Bone marrow (tissue), 2 donors: ENCODE results near the gene SLC25A1.

Experiments
- DNase-seq, 2 donors: peaks; one replicate each; lab custom pipeline; 2025; lab: John Stamatoyannopoulos, UW

Gene SLC25A1

GRCh38 chr22:19180740-19181410 lies 2.3 kb upstream of the SLC25A1 start:
- no peak for DNase-seq

DNA sequence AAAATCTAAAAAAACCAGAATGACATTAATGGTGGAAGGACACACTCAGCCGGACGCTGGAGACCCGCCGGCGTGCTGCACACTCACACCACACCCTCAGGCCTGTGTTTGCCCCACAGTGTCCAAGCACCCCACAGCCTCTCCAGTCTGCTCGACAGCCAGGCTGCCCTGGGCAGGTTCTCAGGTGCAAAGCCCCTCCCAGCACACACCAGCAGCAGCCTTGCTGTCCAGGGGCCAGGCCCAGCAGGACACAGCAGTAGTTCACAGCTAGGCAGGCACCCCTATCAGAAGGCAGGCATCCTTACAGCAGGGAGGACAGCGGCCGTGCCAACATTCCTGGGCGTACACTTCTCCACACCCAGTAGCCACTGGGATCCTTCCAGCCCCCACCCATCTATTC lies 1.7 kb upstream of the SLC25A1 start:
- DNase-seq: no peak

- peak in 1 of 2 donors; percentile 34 for DNase-seq
These were observed 1.0 kb upstream of the SLC25A1 start for GRCh38 chr22:19179497-19180048.

DNA sequence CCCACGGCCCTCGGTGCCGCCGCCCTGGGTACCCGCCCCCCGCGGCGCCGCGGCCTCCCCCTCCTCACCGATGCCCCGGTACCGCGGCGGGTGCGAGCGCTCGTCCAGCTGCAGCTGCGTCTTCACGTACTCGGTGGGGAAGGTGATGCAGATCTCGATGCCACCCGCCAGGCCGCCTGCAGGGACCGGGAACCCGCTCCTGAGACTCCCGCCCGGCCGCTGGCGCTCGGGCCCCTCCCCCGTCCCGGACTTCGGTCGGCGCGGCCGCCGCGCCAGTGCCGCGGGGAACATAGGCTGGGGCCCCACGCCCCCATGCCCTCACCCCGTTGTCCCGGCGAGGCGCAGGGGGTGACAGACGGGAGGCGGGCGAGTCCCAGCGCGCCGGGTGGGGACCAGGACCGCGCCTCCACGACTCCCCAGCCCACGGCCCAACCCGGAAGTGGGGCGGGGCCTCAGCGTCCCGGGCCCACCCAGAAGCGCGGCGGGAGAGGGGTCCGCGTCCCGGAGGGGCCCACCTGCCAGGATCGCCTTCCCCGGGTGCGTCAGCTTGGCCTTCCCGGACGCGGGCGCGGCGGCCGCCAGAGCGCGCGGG lies 375 bp downstream of the SLC25A1 start:
- DNase-seq: peak in 1 of 2 donors; percentile 57

DNA sequence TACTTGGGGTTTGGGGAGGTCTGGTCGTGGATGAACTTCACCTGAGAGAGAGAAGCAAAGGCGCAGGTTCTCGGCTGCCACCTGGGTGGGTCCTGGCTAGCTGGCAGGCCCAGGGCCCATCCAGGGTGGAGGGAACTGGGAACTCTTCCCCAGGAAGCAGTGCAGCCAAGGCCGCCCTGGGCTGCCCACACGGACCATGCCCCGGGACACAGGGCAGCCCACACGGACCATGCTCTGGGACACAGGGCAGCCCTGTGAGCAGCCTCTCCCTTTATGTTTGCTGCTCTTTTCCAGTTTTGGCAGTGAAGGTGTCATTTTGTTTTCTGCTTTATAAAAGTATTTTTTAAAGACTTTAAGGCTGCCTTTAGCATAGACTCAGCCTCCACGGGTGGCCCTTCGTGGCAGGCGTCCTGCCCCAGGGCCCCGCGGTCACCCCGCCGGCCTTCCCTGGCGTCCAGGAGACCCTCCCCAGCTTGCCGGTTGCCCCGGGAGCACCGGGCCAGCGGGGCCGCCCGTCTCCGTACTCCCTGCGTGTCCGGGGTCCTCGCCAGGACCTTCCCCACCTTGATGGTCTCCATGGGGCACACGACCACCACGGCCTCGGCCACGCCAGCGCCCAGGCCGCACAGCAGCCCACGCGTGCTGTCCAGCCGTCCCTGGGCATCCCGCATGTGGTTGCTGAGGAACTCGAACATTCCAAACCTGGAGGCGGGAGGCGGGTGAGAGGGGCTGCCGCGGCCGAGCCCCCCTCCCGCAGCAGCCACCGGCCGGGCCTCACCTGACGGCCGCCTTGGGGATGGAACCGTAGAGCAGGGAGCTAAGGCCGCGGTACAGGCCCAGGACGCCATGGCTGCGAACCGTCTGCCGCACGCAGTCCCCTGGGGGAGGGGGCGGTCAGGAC lies 1.1 kb downstream of the SLC25A1 start:
- no peak for DNase-seq

GRCh38 chr22:19176732-19177131 lies 1.8 kb downstream of the SLC25A1 start:
- DNase-seq: no peak

DNA sequence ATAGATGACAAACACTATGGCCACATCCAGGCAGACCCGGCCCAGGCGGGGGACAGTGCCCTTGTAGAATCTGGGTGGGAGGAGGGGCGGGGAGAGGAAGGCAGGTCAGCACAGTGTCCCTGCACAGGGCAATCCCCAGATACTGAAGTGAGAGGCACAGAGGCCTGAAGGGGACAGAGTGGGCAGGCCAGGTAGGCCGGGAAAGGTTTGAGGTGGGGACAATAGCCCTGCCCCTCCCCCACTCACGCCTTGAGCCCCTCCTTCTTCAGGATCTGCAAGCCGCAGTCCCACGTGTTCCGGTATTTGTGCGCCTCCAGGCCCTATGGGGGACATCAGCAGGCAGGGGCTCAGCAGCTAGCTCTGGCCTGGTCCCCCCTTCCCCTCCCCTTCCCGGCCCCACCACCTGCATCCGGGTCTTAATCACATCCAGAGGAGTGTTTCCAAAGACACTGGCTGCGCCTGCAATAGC lies 2.3 kb downstream of the SLC25A1 start:
- no peak for DNase-seq

DNA sequence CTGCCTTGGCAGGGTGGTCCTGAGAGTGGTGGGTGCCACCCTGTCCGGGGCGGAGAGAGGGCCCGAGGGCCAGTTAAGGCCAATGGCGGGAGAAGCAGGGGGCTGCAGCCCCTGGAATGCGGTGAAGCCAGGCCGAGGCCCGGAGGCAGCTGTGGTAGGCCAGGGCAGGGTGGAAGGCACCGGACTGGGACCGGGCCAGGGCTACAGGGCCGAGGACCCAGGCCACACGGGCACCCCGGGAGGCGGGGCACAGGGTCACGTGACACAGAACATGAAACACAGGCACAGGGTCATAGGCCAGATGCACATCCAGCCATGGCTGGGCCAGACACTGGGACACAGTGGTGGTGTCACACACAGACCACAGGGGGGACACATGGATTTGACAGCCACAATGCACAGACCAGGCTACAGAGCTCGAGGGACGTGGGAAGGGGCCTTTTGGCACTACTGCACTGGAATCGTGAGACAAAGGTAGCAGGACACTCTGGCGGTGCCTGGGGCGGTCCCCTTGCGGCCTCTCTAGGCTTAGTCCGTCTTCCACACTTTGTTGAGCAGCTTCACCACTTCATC lies 2.8 kb downstream of the SLC25A1 start:
- DNase-seq: no peak

GRCh38 chr22:19175026-19175601 lies 3.4 kb downstream of the SLC25A1 start:
- no peak for DNase-seq

DNA sequence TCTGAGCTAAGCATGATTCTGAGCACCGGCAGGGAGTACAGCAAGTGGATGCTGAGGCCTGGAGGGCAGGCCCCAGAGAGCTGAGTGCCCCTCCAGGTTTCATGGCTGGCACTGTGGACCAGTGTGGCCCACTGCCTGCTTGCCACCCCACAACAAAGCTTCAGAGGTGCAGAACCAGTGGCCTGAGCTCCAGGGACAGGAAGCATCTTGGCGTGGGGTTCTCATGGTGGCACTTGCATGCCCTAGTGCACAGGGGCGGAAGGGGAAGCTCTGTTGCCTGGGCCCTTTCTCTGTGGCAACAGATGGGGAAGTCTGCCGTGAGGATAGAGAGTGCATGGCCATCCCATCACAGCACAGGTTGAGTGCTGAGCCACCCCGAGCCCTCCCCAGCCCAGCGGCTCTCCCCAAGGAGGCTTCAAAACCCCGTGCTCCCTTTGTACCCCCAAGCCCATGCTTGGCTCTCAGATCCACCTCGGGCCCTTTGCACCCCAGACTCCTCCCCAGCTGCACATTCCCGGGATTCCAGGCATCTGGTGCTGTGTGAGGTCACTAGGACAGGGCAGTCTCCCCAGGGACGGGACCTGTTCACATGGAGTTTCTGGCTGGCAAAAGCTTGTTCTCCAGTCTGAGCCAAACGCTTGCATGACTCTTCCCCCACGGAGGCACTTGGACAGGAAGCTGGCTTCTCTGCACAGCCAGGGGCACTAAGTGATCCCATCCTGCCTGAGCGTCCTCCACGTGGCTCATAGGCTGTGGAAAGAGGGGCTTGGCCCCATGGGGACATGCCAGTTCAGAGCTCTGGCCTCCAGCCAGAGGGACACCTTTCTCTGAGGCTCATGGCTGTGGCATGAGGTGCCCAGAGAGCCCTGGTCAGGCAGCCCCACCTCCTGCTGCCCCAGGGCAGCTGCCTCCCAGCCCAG lies 4.2 kb downstream of the SLC25A1 start:
- no peak for DNase-seq

- DNase-seq: no peak
These were observed 5.2 kb downstream of the SLC25A1 start for GRCh38 chr22:19173047-19174035.

GRCh38 chr22:19172213-19173046 lies 6.1 kb downstream of the SLC25A1 start:
- no peak for DNase-seq

DNA sequence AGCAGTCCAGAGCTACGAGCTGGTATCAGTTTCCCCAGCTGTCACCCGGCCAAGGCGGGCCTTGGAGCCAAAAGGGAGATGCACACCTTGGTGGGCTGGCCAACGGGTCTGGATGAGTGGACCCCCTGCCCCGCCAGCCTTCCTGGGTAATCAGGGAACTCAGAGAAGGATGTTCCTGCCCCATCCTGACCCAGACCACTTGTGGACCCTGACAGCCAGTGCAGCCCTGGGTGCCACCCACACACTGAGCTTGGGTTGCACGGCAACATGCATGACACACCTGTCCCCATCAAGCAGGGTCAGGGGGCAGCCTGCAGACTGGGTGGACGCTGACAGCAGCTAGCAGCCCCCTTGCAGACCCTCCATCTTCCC lies 8.6 kb downstream of the SLC25A1 start:
- no peak for DNase-seq

GRCh38 chr22:19169002-19169946 lies 9.3 kb downstream of the SLC25A1 start:
- DNase-seq: no peak

GRCh38 chr22:19168088-19168890 lies 10.2 kb downstream of the SLC25A1 start:
- DNase-seq: no peak

DNA sequence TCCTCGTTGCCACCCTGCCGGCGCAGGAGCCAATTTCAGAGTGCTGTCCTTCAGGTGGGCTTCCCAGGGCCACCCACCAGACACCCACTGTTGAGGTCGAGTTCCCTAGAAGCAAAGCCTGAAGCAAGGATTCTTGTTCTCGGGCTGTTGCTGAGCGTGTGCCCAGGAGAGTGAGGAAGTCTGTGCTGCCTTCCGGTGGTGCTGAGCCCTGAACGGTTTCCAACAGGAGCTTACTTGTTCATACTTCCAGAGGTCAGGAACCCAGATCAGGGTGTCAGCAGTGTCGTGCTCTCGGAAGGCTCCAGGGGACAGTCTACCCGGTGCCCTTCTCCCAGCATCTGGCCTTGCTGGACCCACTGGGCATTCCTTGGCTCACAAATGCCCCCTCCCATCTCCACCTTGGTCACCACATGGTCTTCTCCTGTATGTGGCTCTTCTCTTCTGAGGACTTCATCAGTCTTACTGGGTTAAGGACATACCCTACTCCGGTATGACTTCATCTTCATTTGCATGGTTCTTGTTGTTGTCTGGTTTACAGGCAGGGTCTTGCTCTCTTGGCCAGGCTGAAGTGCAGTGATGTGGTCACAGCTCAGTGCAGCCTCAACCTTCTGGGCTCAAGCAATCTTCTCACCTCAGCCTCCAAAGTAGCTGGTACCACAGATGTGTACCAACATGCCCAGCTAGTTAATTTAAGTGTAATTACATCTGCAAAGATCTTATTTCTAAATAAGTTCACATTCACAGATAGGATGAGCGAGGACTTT lies 11.2 kb downstream of the SLC25A1 start:
- DNase-seq: no peak
